Measurements from ENCODE around the gene RILPL1.
A peak's percentile ranks its signal among the peaks of the same experiment; 100 is the strongest.
"Not testable (repeated sequence)": the region's sequence is repeated elsewhere in the genome, so short reads cannot be mapped to it uniquely, and the experiment has no call there.

RILPL1 gene, protein sequence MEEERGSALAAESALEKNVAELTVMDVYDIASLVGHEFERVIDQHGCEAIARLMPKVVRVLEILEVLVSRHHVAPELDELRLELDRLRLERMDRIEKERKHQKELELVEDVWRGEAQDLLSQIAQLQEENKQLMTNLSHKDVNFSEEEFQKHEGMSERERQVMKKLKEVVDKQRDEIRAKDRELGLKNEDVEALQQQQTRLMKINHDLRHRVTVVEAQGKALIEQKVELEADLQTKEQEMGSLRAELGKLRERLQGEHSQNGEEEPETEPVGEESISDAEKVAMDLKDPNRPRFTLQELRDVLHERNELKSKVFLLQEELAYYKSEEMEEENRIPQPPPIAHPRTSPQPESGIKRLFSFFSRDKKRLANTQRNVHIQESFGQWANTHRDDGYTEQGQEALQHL

DNA sequence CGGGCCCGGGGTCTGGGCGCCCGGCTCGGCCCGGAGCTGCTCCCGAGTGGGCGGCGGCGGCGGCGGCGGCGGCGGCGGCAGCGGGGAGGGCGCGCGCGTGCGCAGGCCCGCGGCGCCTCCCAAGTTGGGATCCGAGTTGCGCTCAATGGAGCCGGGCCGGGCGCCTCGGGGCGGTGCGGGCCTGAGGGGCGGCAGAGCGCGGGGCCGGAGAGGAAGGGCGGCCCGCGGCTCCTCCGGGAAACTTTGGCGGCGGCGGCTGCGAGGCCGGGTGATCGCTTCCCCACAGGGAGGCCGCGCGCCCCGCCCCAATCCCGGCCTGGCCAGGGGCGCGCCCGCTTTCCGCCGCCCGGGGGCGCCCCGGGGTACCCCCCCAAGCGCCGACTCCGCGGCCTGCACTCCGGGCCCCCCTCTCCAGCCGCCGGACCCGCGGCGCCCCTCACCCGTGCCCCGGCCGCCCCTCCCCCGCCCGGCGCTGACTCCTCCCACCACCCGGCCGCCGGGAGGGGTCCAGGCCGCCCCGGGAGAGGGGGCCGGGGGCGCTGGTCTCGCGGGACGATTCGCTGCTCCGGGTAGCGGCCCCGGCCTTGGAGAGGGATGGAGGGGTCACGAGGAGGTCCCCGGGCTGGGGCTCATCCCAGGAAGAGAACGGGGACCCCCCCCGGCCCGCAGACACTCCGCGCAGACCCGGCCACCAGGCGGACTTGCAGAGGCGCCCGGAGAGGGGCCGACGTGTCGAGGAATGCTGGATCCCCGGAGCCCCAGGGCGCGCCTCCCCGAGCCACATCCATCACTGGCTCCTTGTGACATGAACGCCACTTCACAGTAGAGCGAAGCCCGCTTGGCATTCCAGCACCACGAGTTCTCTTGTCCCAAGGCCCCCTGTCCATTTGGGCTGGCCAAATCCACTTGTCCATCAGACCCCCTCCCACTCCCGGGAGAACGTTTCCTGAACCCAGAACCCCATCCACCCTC is at the start of gene RILPL1:
RILPL1 (minus strand) TSS at position 48 of the 972 bp plus-strand sequence. CDS start 237 bp downstream, outside the sequence.
- intact Hi-C loops (cut with micrococcal nuclease) = loop anchor here (1.0 to 2.0 kb wide), 2 partner anchors 25 to 48 kb away; no protein-coding TSS in a partner anchor
- Mint-ChIP-seq H3K4me1 (ENCODE audit: low read depth) (peaks cover 29% of the 10 kb centered on the region), H3K9me3 (no peaks in the 10 kb centered on the region), H3K4me3 (peak within 1 kb of the TSS; percentile 80), H3K36me3 (ENCODE audit: low read depth) (peaks cover 19% of the 10 kb centered on the region), H3K27me3 (peaks cover 72% of the 10 kb centered on the region), H3K27ac (peak within 1 kb of the TSS; percentile 84)

DNA sequence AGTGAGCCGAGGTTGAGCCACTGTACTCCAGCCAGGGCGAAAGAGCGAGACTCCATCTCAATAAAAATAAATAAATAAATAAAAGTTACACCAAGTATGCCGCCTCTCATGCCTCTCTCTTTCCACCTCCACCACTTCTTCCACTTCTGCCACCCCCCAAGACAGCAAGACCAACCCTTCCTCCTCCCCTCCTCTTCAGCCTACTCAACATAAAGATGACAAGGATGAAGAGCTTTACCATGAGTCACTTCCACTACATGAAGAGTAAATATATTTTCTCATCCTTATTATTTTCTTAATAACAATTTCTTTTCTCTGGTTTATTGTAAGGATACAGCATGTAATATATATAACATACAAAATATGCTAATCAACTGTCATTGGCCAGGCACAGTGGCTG is 47.3 kb upstream of the RILPL1 start:
- intact Hi-C loops (cut with micrococcal nuclease) = loop anchor here (5.0 kb wide), 3 partner anchors 63 to 193 kb away; partner anchors contain the start of gene RILPL2
- Mint-ChIP-seq H3K9me3 (no peaks in the 10 kb centered on the region), H3K27ac (no peak overlapping the region), H3K36me3 (ENCODE audit: low read depth) (peaks cover 14% of the 10 kb centered on the region), H3K4me3 (no peak overlapping the region), H3K27me3 (no peaks in the 10 kb centered on the region), H3K4me1 (ENCODE audit: low read depth) (peaks cover 20% of the 10 kb centered on the region)

GRCh38 chr12:123578829-123579228 is 45.3 kb upstream of the RILPL1 start:
- intact Hi-C loops (cut with micrococcal nuclease); H3K9me3 Mint-ChIP-seq; H3K4me3 Mint-ChIP-seq; H3K36me3 Mint-ChIP-seq (ENCODE audit: low read depth); H3K27me3 Mint-ChIP-seq; H3K27ac Mint-ChIP-seq: not testable (repeated sequence)
- peaks cover 13% of the 10 kb centered on the region for H3K4me1 Mint-ChIP-seq (ENCODE audit: low read depth)

GRCh38 chr12:123578243-123578642 is 44.7 kb upstream of the RILPL1 start:
- Mint-ChIP-seq H3K27ac (no peak overlapping the region), H3K36me3 (ENCODE audit: low read depth) (peaks cover 6% of the 10 kb centered on the region), H3K27me3 (peaks cover 6% of the 10 kb centered on the region), H3K9me3 (no peaks in the 10 kb centered on the region), H3K4me1 (ENCODE audit: low read depth) (peaks cover 13% of the 10 kb centered on the region), H3K4me3 (no peak overlapping the region)
- intact Hi-C loops (cut with micrococcal nuclease) = no loop called here

DNA sequence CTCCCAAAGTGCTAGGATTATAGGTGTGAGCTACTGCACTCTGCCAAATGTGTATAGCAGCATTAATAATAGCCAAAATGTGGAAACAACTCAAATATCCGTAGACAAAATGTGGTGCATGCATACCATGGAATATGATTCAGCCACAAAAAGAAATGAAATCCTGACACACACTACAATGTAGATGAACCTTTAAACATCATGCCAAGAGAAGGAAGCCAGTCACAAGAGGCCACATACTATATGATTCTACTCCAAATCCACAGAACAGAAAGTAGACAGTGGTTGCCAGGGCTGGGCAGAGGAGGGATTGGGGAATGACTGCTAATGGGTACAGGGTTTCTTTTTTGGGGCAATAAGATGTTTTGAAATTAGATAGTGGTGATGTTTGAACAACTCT is 43.1 kb upstream of the RILPL1 start:
- Mint-ChIP-seq H3K27me3 (peaks cover 6% of the 10 kb centered on the region), H3K4me3 (no peak overlapping the region), H3K36me3 (ENCODE audit: low read depth) (no peaks in the 10 kb centered on the region), H3K27ac (no peak overlapping the region), H3K4me1 (ENCODE audit: low read depth) (no peaks in the 10 kb centered on the region), H3K9me3 (no peaks in the 10 kb centered on the region)
- intact Hi-C loops (cut with micrococcal nuclease) = no loop called here

GRCh38 chr12:123573870-123574269 is 40.4 kb upstream of the RILPL1 start:
- no peak overlapping the region for H3K4me3 Mint-ChIP-seq
- intact Hi-C loops (cut with micrococcal nuclease) = no loop called here
- H3K36me3 Mint-ChIP-seq (ENCODE audit: low read depth) = no peaks in the 10 kb centered on the region
- no peaks in the 10 kb centered on the region for H3K9me3 Mint-ChIP-seq
- H3K27ac Mint-ChIP-seq = no peak overlapping the region
- peaks cover 15% of the 10 kb centered on the region for H3K27me3 Mint-ChIP-seq
- peaks cover 6% of the 10 kb centered on the region for H3K4me1 Mint-ChIP-seq (ENCODE audit: low read depth)

GRCh38 chr12:123572391-123572790 is 38.9 kb upstream of the RILPL1 start:
- Mint-ChIP-seq H3K9me3 (no peaks in the 10 kb centered on the region), H3K4me1 (ENCODE audit: low read depth) (peaks cover 6% of the 10 kb centered on the region), H3K27ac (no peak overlapping the region), H3K27me3 (peaks cover 16% of the 10 kb centered on the region), H3K36me3 (ENCODE audit: low read depth) (no peaks in the 10 kb centered on the region), H3K4me3 (no peak overlapping the region)
- intact Hi-C loops (cut with micrococcal nuclease) = no loop called here

DNA sequence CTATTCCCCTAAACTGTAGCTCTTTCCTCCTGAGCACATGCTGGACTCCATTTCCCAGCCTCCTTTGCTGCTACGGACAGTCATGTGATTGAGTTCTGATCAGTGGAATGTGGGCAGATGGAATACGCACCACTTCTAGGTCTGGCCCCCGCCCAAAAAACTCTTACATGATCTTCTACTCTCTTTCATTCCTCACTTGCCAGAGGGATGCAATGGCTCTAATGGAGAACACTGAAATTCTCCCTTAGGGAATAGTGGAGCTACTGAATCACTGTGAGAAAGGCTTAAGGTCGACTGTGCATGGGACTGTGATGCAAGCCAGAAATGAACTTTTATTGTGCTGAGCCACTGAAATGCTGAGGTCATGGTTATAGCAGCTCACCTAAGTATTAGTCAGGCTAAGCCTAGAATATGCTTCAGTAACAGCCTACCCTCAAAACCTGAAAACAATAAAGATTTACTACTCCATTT is 37.9 kb upstream of the RILPL1 start:
- Mint-ChIP-seq H3K36me3 (ENCODE audit: low read depth) (no peaks in the 10 kb centered on the region), H3K27ac (no peak overlapping the region), H3K4me3 (no peak overlapping the region), H3K9me3 (no peaks in the 10 kb centered on the region), H3K4me1 (ENCODE audit: low read depth) (peaks cover 6% of the 10 kb centered on the region), H3K27me3 (peaks cover 16% of the 10 kb centered on the region)
- intact Hi-C loops (cut with micrococcal nuclease) = no loop called here

GRCh38 chr12:123559468-123559867 is 25.9 kb upstream of the RILPL1 start:
- H3K4me1 Mint-ChIP-seq (ENCODE audit: low read depth) = peaks cover 30% of the 10 kb centered on the region
- no peak overlapping the region for H3K4me3 Mint-ChIP-seq
- H3K27me3 Mint-ChIP-seq = peaks cover 15% of the 10 kb centered on the region
- peak overlapping the region; percentile 77 for H3K27ac Mint-ChIP-seq
- H3K36me3 Mint-ChIP-seq (ENCODE audit: low read depth) = no peaks in the 10 kb centered on the region
- H3K9me3 Mint-ChIP-seq = no peaks in the 10 kb centered on the region
- intact Hi-C loops (cut with micrococcal nuclease) = loop anchor here (2.0 kb wide), 1 partner anchor 27 kb away; the partner anchor contains the start of gene RILPL1

- H3K27me3 Mint-ChIP-seq = peaks cover 15% of the 10 kb centered on the region
- peaks cover 40% of the 10 kb centered on the region for H3K4me1 Mint-ChIP-seq (ENCODE audit: low read depth)
- H3K4me3 Mint-ChIP-seq; H3K9me3 Mint-ChIP-seq; H3K36me3 Mint-ChIP-seq (ENCODE audit: low read depth); H3K27ac Mint-ChIP-seq: not testable (repeated sequence)
- intact Hi-C loops (cut with micrococcal nuclease) = loop anchor here (2.0 kb wide), 1 partner anchor 26 kb away; the partner anchor contains the start of gene RILPL1
These were observed 25.0 kb upstream of the RILPL1 start for GRCh38 chr12:123558487-123558886.

DNA sequence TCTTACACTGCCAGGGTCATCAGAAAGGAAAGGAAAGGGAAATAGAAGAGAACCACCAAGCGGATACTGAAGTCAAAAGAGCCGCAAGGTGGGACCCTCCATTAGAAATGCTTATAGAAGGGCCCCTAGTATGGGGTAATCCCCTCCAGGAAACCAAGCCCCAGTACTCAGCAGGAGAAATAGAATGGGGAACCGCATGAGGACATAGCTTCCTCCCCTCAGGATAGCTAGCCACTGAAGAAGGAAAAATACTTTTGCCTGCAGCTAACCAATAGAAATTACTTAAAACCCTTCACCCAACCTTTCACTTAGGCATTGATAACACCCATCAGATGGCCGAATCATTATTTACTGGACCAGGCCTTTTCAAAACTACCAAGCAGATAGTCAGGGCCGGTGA is 21.3 kb upstream of the RILPL1 start:
- H3K27ac Mint-ChIP-seq; intact Hi-C loops (cut with micrococcal nuclease): not testable (repeated sequence)

DNA sequence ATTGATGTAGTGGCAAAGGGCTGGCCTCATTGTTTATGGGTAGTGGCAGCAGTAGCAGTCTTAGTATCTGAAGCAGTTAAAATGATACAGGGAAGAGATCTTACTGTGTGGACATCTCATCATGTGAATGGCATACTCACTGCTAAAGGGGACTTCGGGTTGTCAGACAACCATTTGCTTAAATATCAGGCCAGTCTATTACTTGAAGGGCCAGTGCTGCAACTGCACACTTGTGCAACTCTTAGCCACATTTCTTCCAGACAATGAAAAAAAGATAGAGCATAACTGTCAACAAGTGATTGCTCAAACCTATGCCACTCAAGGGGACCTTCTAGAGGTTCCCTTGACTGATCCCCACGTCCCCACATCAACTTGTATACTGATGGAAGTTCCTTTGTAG is 20.6 kb upstream of the RILPL1 start:
- intact Hi-C loops (cut with micrococcal nuclease); H3K9me3 Mint-ChIP-seq; H3K4me3 Mint-ChIP-seq; H3K27me3 Mint-ChIP-seq; H3K36me3 Mint-ChIP-seq (ENCODE audit: low read depth); H3K27ac Mint-ChIP-seq: not testable (repeated sequence)
- peaks cover 33% of the 10 kb centered on the region for H3K4me1 Mint-ChIP-seq (ENCODE audit: low read depth)

More for the DNA sequence above, 21.3 kb upstream of the RILPL1 start:
- H3K4me3 Mint-ChIP-seq; H3K27me3 Mint-ChIP-seq; H3K9me3 Mint-ChIP-seq; H3K36me3 Mint-ChIP-seq (ENCODE audit: low read depth): not testable (repeated sequence)
- H3K4me1 Mint-ChIP-seq (ENCODE audit: low read depth) = peaks cover 40% of the 10 kb centered on the region

DNA sequence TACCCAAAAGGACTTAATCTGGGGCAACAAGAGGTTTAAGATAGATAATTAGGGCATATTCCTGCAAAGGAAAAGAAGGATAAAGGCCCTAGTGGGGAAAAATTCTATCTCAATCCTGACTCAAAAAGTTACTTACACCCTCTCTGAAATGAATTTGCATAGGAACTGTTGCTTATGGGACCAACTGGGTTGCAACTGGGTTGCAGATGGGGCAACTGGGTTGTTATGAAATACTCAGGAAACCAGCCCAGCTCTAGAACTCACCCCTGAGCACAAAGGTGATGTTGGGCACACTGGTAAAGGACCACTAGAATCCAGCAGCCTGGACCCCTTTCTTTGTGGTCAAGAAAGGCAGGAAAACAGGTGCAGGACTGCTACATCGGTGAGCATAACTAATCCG is 17.2 kb upstream of the RILPL1 start:
- intact Hi-C loops (cut with micrococcal nuclease) = no loop called here
- H3K27ac Mint-ChIP-seq = no peak overlapping the region

DNA sequence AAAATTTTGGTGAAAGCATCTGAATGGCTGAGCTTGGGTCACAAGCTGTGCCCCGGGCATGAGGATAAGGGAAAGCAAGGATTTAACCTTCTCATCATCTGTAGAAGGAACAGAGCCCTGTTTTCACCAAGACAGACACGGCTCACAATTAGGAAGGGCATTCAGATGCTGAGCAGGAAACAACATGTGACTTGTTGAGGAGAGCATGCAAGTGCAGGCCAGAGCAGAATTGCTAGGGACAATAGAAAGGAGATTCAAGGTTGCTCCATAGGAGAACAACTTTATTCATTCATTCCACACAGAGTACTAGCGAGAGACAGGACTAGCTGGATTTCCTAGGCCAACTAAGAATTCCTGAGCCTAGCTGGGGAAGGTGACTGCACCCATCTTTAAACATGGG is 14.6 kb upstream of the RILPL1 start:
- intact Hi-C loops (cut with micrococcal nuclease) = no loop called here
- no peaks in the 10 kb centered on the region for H3K9me3 Mint-ChIP-seq
- no peaks in the 10 kb centered on the region for H3K36me3 Mint-ChIP-seq (ENCODE audit: low read depth)
- peaks cover 5% of the 10 kb centered on the region for H3K4me1 Mint-ChIP-seq (ENCODE audit: low read depth)
- peaks cover 18% of the 10 kb centered on the region for H3K27me3 Mint-ChIP-seq
- H3K27ac Mint-ChIP-seq = no peak overlapping the region
- H3K4me3 Mint-ChIP-seq = no peak overlapping the region

More for the DNA sequence above, 17.2 kb upstream of the RILPL1 start:
- Mint-ChIP-seq H3K4me3 (no peak overlapping the region), H3K27me3 (peaks cover 18% of the 10 kb centered on the region), H3K9me3 (no peaks in the 10 kb centered on the region), H3K4me1 (ENCODE audit: low read depth) (peaks cover 29% of the 10 kb centered on the region), H3K36me3 (ENCODE audit: low read depth) (no peaks in the 10 kb centered on the region)

All from dendritic cell treated with granulocyte-macrophage colony-stimulating factor and Interleukin-4, amounts not matched to agents 40 ng/mL and 50 ng/mL, for 4 days (primary cell).